Uterus (tissue), 4 donors: ENCODE data around the gene FAXC. TPM values are rescaled to one million over a fixed set of nuclear protein-coding genes. Genes with fewer than 3 reads are reported as not detected.

Experiments
- DNase-seq, 2 donors: peaks; one replicate each; pipeline ENCODE4 v3.0.0-alpha.2; 2019 to 2020
- H3K27ac ChIP-seq, 2 donors: fragments of 200-600 bp; sonication (generic); 1 replicate in 1 of 2; 2 replicates in 1 of 2; pipeline ENCODE4 v1.5.1; 2016 to 2018
- H3K27me3 ChIP-seq, 2 donors: fragments of 200-600 bp; sonication (generic); one replicate each; pipeline ENCODE4 v1.5.1; 2018 to 2019; ENCODE audit warnings: control low read depth in 1 of 2
- H3K36me3 ChIP-seq, 2 donors: fragments of 200-600 bp; sonication (generic); one replicate each; pipeline ENCODE4 v1.5.1; 2019; ENCODE audit warnings: control low read depth in 1 of 2
- H3K4me1 ChIP-seq, 2 donors: fragments of 200-600 bp; sonication (generic); one replicate each; pipeline ENCODE4 v1.5.1; 2018 to 2019; ENCODE audit warnings: control low read depth in 1 of 2
- H3K4me3 ChIP-seq, 2 donors: fragments of 200-600 bp; sonication (generic); 1 replicate in 1 of 2; 2 replicates in 1 of 2; pipeline ENCODE4 v1.5.1; 2018 to 2019; ENCODE audit warnings: mild to moderate bottlenecking in 1 of 2
- H3K9me3 ChIP-seq, 2 donors: fragments of 200-600 bp; sonication (generic); one replicate each; pipeline ENCODE4 v1.5.1; 2019; ENCODE audit warnings: control low read depth in 1 of 2
- POLR2A ChIP-seq, 2 donors: fragments of 450-650 bp; IDR thresholded peaks; one replicate each; pipeline ENCODE4 v1.6.1; 2016; ENCODE audit warnings: antibody characterized with exemption in 2 of 2, mild to moderate bottlenecking in 1 of 2, moderate library complexity in 1 of 2
- intact Hi-C: fragments of 100-400 bp; cut with DNase I; formaldehyde crosslinking; loops from one replicate; pipeline ENCODE4 v1.15.1; 2023; ENCODE audit warnings: low total_unique reads
- total RNA-seq, 4 donors: library from RNA; depleted of rRNA in 3 of 4; stranded (reverse); fragments of >200 nt in 3 of 4; gene quantifications; one replicate each; pipeline versions ENCODE4 v1.1.0 to v1.2.4, GENCODE V29; 2014 to 2023
- TF ChIP-seq, protein P1 (sequence below), 4 experiments: fragments of 200-600 bp in 2 of 4; fragments of 450-650 bp in 2 of 4; sonication (generic) in 2 of 4; IDR thresholded peaks; one replicate each; pipeline ENCODE4 v1.5.1; 2016 to 2019; ENCODE audit warnings: antibody characterized with exemption in 4 of 4, mild to moderate bottlenecking in 2 of 4, moderate library complexity in 1 of 4
- donor health status: DM: yes; HTN: yes; CAD: no.

Gene FAXC
- total RNA-seq, 4 donors from 2014 or later: 2.8 to 11.3 (median 8.9) TPM

DNA sequence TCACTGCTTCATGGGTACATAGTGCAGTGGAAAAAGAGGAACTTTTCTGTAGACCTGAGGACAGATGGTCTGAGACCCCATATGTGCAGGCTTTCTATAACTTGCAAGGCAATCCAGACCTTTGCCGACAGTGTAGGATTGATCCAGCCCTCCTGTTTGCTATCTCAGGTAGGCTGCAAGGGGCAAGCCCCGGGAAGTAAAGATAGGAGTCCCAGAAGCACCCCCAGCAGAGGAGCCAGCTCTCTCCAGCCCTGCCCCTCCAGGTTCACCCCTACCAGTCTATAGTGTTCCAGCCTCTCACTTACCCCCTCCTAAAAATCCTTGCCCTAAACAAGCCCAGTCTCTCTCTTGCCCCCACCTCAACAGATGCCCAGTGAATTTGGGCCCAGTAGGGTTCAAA is 96.2 kb downstream of the FAXC start:
- Histone ChIP-seq H3K4me1 (no peaks in the 10 kb centered on the region), H3K27me3 (no peaks in the 10 kb centered on the region), H3K9me3 (no peaks in the 10 kb centered on the region), H3K4me3 (no peak overlapping the region), H3K27ac (no peak overlapping the region), H3K36me3 (no peaks in the 10 kb centered on the region)
- DNase-seq: no peak
- intact Hi-C loops: no loop called here
- TF ChIP-seq, protein P1, sequence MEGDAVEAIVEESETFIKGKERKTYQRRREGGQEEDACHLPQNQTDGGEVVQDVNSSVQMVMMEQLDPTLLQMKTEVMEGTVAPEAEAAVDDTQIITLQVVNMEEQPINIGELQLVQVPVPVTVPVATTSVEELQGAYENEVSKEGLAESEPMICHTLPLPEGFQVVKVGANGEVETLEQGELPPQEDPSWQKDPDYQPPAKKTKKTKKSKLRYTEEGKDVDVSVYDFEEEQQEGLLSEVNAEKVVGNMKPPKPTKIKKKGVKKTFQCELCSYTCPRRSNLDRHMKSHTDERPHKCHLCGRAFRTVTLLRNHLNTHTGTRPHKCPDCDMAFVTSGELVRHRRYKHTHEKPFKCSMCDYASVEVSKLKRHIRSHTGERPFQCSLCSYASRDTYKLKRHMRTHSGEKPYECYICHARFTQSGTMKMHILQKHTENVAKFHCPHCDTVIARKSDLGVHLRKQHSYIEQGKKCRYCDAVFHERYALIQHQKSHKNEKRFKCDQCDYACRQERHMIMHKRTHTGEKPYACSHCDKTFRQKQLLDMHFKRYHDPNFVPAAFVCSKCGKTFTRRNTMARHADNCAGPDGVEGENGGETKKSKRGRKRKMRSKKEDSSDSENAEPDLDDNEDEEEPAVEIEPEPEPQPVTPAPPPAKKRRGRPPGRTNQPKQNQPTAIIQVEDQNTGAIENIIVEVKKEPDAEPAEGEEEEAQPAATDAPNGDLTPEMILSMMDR (IDR thresholded peaks at IDR 0.05): no peak
- TF ChIP-seq POLR2A (IDR thresholded peaks at IDR 0.05): no peak

DNA sequence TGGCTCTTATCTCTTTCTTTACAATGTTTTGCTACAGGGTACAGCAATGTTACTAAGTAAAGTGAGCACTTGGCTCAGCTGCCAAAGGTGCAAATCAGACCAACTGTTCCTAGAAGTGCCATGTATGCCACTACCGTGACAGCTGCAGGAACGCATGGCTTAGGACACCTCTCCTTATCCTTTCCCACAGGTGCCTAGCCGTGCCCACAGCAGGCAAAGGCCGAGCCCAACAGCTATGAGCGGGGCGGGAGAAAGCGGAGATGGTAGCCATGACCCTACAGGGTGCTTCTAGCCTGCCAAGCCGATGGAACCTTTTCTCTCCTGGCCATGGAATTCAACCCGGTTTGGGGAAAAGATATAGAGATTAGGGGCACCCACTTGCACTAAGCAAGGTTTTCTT is 97.1 kb downstream of the FAXC start:
- intact Hi-C loops: no loop called here
- Histone ChIP-seq H3K36me3 (no peaks in the 10 kb centered on the region), H3K27ac (no peak overlapping the region), H3K9me3 (no peaks in the 10 kb centered on the region), H3K4me1 (no peaks in the 10 kb centered on the region), H3K4me3 (no peak overlapping the region), H3K27me3 (no peaks in the 10 kb centered on the region)
- no peak for TF ChIP-seq POLR2A (IDR thresholded peaks at IDR 0.05)
- TF ChIP-seq, protein P1 (IDR thresholded peaks at IDR 0.05): no peak
- no peak for DNase-seq

DNA sequence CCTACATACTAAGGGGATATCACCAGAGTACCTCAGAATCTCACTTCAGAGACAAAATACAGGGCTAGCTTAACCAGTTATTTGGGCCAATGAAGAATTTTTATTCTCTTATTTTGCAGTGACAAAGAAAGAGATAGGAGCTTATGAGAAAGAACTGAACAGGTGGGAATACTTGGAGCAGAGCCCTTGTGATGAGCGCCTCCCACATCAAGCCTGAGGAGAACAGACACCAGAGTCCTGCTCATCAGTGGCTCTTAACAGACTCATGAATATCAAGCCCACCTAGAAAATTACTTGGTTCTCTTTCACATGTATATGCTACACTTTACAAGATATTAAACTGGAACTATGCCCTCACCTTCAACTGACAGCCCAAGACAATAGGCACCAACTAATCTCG is 99.0 kb downstream of the FAXC start:
- Histone ChIP-seq H3K36me3 (no peaks in the 10 kb centered on the region), H3K27me3 (no peaks in the 10 kb centered on the region), H3K27ac (no peak overlapping the region), H3K4me1 (no peaks in the 10 kb centered on the region), H3K9me3 (no peaks in the 10 kb centered on the region), H3K4me3 (no peak overlapping the region)
- TF ChIP-seq, protein P1 (IDR thresholded peaks at IDR 0.05): no peak
- TF ChIP-seq POLR2A (IDR thresholded peaks at IDR 0.05): no peak
- DNase-seq: no peak
- intact Hi-C loops: no loop called here

DNA sequence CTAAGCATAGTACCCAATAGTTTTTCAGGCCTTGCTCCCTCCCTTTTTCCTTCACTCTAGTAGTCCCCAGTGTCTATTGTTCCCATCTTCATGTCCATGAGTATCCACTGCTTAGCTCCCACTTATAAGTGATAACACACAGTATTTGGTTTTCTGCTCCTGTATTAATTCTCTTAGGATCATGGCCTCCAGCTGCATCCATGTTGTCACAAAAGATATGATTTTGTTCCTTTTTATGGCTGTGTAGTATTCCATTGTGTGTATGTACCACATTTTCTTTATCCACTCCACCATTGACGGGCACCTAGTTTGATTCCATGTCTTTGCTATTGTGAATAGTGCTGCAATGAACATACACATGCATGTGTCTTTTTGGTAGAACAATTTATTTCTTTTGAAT is 102.9 kb downstream of the FAXC start:
- TF ChIP-seq POLR2A (IDR thresholded peaks at IDR 0.05): no peak
- TF ChIP-seq, protein P1 (IDR thresholded peaks at IDR 0.05): no peak
- Histone ChIP-seq H3K4me1 (no peaks in the 10 kb centered on the region), H3K9me3 (no peaks in the 10 kb centered on the region), H3K27me3 (no peaks in the 10 kb centered on the region), H3K4me3 (no peak overlapping the region), H3K27ac (no peak overlapping the region), H3K36me3 (no peaks in the 10 kb centered on the region)
- DNase-seq: no peak
- intact Hi-C loops: no loop called here

DNA sequence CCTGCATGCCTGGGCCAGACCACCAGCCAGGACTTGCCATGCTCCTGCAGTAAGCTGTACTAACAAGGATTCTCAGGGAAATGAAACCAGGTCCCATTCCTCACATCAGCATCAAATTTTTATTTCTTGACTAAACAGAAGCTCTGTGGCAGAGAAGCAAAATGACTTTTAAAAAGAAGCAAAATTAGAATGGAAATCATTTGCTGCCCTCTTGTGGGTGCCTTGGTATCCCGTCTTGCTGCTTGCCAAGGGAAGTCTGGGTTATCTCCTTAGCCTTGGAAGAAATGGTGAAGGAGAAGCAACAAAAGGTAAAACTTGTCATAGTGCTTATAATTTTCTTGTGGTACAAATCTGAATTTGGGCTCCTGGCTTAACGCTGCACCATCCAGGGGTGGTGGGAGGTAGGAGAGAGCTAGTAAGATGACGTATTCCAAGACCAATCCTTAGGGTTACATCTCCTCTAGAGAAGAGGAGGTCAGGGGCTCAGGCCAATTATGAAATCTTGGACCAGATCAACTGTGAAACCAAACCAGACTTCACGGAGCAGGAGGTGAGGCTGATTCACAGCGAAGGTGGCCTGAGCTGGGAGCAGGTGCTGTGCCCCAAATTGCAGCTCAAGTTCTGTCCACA is 107.5 kb downstream of the FAXC start:
- Histone ChIP-seq H3K4me1 (no peaks in the 10 kb centered on the region), H3K27ac (no peak overlapping the region), H3K4me3 (no peak overlapping the region), H3K27me3 (no peaks in the 10 kb centered on the region), H3K36me3 (no peaks in the 10 kb centered on the region), H3K9me3 (no peaks in the 10 kb centered on the region)
- TF ChIP-seq, protein P1 (IDR thresholded peaks at IDR 0.05): no peak
- no peak for TF ChIP-seq POLR2A (IDR thresholded peaks at IDR 0.05)
- intact Hi-C loops: no loop called here
- DNase-seq: no peak
